Right lung (tissue), 10 donors: ENCODE data around the gene CLEC4D. TPM values are rescaled to one million over a fixed set of nuclear protein-coding genes. Genes with fewer than 3 reads are reported as not detected.
"Not testable (repeated sequence)": the region's sequence is repeated elsewhere in the genome, so short reads cannot be mapped to it uniquely, and the experiment has no call there.

Source experiments
- DNase-seq, 2 donors: peaks; one replicate each; pipeline ENCODE4 v3.0.0-alpha.2; 2013
- long read RNA-seq, 8 donors: transcript quantifications; one replicate each; lab custom pipeline, GENCODE V29; 2026
- polyA plus RNA-seq, 5 donors: library from polyadenylated mRNA; unstranded; fragments of 120-200 nt; gene quantifications; one replicate each; pipeline versions ENCODE4 v1.2.1 to v1.2.3, GENCODE V29; 2013; ENCODE audit warnings: inconsistent platforms in 1 of 5, low replicate concordance in 1 of 5; ENCODE audit not compliant: insufficient read length in 5 of 5, insufficient read depth in 1 of 5

CLEC4D gene
- under 1 TPM in 4 of 5 donors, not detected in 1; 0.07 to 0.39 (median 0.25) TPM for polyA plus RNA-seq
- long read RNA-seq, donor 1, partial matches to known transcripts = 0 of 1 reads
- long read RNA-seq, donor 1, other reads (novel, unspliced or antisense) = 0 of 1 reads
- long read RNA-seq, donor 2 = 0 reads
- long read RNA-seq, donor 3 = 0 reads
- long read RNA-seq, donor 4 = 0 reads
- long read RNA-seq, donor 5 = 0 reads
- long read RNA-seq, donor 6 = 0 reads
- long read RNA-seq, donor 7 = 0 reads
- long read RNA-seq, donor 8 = 0 reads

DNA sequence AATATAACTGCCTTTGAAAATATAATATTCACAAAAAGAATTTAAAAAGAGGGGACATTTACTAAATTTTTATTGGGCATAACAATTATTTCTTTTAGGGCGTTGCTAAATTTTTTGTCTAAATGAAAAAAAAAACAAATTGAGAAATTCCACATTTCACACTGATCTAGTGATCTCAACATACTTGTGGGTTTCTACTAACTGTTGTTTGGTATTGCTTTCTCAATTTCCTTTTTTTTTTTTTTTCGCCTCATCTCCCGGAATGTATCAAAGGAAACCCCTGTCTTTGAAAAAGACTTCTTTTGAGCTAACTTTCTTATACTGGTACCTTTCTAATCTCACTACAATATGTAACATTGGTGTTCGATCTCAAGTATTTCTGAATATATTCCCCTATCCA is at the start of gene CLEC4D:
TSS of gene CLEC4D (plus strand) at position 248 of the 400 bp plus-strand sequence. CDS start 230 bp downstream, outside the sequence.
- no peak for DNase-seq

DNA sequence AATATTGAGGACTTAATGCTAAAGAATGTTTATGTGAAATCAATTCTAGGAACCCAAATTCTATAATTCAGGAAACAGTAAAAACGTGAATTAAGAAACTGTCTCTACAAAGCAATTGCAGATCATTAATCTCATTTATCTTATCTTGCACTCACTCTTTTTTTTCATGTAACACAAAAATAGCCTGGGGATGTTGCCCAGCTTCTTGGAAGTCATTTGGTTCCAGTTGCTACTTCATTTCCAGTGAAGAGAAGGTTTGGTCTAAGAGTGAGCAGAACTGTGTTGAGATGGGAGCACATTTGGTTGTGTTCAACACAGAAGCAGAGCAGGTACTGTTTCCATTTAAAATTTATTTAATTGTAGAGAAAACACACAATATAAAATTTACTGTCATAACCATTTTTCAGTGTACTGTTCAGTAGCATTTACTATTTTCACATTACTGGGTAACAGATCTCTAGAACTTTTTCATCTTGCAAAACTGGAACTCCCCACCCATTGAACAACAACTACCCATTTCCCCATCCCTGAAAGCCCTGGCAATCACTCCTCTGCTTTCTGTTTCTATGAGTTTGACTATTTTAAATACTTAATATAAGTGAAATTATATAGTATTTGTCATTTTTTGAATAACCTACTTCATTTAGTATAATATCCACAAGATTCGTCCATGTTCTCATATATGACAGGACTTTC is 47.9 kb upstream of the CLEC4D start:
- DNase-seq = no peak

DNA sequence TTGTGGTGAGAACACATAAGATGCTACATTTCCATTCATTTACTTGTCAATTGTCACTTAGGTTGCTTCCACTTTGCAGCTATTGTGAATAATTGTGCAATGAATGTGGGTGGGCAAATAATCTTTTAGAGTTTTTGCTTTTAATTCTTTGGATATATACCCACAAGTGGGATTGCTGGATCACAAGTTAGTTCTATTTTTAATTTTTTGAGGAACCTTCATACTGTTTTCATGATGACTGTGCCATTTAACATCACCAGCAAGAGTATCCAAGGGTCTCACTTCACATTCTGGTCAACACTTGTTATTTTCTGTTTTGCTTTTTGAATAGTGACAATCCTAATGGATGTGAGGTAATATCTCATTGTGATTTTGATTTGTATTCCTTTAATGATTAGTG is 47.1 kb upstream of the CLEC4D start:
- DNase-seq = no peak

DNA sequence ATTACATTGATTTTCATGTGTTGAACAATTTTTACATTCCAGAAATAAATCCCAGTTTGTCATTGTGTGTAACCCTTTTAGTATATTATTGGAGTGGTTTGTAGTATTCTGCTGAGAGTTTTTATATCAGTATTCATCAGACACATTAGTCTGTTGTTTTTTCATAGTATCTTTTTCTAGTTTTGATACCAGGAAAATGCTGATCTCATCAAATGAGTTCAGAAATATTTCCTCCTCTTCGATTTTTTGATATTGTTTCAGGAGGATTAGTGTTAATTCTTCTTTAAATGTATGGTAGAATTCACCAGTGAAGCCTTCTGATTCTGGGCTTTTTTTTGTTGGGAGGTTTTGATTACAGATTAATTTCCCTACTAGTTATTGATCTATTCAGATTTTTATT is 42.2 kb upstream of the CLEC4D start:
- DNase-seq = no peak

DNA sequence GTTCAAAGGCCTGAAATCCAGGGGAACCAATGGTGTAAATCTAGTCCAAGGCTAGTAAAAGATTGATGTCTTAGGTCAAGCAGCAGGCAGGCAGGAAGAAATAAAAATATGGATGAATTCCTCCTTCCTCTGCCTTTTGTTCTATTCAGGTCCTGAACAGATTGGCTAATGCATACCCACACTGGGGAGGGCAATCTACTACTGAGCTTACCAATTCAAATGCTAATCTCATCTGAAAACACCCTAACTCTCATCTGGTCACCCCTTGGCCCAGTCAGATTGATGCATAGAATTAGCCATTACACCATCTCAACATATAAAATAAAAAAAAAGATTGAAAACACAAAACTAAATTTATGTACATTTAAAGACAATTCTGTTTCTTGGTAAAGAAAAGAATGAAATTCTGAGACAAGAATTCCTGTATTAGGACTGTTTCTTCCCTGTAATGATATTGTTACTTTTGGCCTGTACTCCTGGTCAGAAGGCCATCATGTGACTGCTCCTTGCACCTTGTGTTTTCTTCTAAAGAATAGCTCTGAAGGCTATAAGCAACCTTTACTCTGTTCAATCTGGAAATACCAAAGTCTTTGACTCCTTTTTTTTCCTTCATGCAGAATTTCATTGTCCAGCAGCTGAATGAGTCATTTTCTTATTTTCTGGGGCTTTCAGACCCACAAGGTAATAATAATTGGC is 37.6 kb upstream of the CLEC4D start:
- no peak for DNase-seq

DNA sequence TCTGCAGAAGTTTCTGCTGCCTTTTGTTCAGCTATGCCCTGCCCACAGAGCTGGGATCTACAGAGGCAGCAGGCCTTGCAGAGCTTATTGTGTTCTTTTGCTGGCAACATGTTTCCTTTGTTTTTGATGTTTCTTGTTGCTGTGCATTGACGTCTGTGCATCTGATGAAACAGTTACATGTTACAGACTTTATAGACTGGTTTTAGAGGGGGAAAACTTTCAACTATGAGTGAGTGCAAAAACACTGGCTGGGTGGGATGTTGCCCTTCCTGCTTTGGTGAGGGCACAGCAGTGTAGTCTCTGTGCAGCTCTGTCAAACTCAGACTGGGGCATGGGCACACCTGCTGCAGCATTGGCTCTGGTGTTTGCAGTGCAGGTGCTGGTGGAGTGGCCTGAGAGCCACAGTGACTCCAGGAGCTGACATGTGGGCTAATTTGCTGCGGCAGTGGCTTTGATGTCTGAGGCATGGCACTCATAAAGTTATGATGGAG is 30.7 kb upstream of the CLEC4D start:
- DNase-seq = no peak

DNA sequence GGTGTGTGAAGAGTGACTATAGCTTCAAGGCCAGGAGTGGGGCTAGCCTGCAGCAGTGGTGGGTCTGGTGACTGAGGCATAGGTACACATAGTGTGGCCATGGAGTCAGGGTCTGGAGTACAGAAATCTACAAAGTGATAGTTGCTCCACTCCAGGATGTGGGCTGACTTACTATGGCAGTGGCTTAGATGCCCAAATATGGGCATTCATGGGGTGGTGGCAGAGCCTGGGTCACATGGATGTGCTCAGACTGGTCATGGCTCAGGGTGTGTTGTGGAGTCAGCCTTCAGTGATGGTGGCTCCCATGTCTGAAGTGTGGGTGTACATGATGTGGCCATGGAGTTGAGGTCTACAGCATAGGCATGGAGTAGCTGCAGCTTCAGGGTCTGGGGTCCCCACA is 30.2 kb upstream of the CLEC4D start:
- no peak for DNase-seq

DNA sequence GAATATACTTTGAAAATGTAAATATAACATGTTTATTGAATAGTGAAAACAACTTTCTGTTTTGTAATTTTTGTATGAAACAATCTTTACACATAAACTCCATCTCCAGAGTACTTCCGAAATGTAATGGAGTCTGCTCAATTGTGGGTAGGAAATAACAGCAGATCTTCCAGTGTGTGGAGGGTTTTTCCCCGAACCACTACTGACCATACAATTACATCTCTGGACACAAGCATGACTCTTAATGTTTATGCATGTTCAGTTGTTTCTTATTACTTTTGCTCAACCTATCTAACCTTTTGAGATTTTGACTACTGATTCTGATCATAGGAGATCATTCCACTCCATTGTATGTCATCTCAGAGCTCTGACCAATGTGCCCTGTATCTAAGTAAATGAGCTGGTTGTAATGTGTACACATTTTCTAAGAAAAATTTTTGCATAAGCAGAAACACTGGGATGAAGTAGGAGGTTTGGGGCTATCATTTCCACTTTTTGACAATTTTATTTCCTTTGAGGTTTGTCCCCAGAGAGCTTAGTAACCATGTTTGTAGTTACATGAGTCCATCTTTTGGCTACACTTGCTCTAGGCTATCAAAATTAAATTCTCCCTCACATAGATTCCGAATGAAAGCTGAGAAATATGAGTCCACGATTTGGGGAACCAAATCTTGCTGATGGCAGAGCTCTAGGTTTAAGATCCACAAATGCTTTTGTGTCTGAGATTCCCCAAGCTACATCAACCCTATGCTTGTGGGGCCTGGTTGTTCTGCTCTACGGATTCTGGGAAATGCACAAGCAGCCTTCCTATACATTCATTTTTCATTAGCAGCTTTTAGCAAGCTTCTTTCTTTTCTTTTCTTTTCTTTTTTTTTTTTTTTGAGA is 21.4 kb upstream of the CLEC4D start:
- DNase-seq = no peak

DNA sequence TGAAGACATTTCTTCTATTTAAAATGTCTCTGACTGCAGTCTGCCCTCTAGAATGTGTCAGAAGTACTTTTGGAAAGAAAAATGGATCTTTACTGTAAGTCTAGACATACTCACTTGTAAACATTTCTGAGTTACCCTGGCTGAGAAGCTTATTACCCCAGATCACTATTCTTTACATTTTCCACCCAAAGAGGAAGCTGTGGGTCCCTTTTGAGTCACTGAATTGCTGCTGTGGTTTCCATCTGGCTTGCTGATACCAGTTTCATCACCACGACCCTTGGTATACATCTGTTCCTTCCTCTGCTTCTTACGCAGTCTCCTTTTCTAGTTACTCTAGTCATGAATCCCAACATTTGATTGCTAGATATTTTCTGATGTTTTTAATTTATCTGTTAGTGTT is 20.2 kb upstream of the CLEC4D start:
- DNase-seq = peak in 1 of 2 donors; percentile 2

DNA sequence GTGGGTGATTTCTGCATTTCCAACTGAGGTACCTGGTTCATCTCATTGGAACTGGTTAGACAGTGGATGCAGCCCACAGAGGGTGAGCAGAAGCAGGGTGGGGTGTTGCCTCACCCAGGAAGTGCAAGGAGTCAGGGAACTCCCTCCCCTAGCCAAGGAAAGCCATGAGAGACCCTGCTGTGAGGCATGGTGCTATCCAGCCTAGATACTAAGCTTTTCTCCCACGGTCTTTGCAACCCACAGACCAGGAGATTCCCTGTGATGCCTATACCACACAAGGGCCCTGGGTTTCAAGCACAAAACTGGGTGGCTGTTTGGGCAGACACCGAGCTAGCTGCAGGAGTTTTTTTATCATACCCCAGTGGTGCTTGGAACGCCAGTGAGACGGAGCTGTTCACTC is 17.6 kb upstream of the CLEC4D start:
- not testable (repeated sequence) for DNase-seq

DNA sequence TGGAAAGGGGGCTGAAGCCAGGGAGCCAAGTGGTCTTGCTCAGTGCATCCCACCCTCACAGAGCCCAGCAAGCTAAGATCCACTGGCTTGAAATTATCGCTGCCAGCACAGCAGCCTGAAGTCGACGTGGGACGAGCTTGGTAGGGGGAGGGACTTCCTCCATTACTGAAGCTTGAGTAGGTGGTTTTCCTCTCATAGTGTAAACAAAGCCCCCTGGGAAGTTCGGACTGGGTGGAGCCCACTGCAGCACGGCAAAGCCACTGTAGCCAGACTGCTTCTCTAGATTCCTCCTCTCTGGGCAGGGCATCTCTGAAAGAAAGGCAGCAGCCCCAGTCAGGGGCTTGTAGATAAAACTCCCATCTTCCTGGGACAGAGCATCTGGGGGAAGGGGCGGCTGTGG is 17.2 kb upstream of the CLEC4D start:
- DNase-seq = not testable (repeated sequence)

DNA sequence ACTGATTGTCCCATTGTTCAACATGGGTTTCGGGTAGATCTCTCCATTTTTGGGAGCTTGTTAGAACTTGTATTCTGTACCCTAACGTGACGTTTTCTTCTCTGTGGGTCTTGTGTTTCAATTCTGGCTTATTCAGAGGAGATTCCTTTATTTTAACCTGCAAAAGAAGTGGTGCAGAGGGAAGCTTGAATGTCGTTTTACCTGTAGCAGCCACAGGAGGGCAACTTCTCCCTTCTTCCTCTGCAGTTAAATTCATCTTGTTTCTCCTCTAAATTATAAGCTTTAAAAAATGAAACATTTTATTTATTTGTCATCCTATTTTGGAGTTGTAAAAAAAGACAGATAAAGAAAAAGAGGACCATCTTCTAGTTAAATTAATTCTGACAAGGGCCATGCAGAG is 13.7 kb upstream of the CLEC4D start:
- DNase-seq = no peak

DNA sequence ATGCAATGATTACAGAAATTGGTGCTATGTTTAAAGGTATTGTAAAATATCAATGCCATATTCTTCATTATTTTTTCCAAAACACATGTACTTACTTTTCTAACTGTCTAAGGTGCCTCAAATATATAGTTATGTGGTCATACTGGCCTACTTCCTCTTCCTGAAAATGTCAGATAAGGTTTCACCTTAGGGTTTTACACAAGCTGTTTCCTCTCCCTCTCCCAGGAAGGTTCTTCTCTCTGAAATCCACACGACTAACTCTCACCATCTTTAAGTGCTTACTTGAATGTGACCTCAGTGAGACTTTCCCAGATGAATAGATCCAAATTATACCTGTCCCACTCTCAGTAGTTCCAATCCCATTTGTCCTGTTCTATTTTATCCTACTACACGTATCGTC is 11.6 kb upstream of the CLEC4D start:
- DNase-seq = no peak

DNA sequence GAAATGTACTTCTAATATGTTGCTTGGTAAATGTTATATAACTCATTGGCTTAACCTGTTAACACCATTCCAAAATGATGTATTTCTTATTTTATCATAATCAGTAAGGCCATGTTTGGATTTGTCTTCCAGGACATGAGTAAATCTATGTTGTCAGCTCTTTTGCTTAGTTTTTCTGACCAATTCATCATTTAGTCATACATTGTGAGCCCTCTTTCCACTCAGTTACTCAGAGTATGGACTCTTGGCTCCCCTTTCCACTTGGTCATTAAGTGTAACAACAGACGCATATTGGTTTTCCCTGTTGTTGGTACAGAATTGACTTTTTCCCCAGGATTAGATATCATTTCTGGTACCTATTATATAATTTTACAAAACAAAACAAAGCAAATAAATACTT is 9.0 kb upstream of the CLEC4D start:
- no peak for DNase-seq

DNA sequence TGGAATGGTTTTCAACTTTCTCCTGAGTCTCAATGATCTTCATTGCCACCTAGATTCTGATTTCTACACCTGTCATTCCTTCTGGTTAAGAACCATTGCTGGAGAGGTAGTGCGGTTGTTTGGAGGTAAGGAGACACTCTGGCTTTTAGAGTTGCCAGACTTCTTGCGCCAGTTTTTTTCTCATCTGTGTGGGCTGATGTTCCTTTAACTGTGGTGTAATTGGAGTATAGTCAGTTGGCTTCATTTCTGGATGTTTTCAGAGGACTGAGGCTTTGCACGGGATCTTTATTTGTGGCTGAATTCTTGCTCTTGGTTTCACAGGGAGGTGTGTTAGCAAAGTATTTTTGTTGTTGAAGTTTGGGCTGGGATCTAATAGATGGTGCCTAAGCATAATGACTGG is 5.7 kb upstream of the CLEC4D start:
- DNase-seq = no peak

DNA sequence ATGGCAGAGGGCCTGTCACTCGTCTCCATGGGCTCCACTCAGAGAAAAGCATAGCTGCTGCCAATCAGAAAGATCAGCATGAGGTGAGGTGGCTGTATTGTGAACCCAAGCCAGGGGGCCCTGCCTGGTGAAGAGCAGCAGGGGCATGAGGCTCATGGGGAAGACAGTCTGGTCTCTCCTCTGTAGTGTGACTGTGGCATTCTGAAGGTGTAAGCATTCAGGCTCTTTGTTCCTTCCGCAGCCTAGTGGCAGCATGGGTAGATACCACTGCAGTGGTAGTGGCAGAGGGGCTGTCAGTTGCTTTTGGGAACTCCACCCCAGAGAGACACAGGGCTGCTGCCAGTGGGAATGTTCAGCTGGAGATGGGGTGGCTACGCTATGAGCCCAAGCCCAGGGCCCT is 5.1 kb upstream of the CLEC4D start:
- no peak for DNase-seq

DNA sequence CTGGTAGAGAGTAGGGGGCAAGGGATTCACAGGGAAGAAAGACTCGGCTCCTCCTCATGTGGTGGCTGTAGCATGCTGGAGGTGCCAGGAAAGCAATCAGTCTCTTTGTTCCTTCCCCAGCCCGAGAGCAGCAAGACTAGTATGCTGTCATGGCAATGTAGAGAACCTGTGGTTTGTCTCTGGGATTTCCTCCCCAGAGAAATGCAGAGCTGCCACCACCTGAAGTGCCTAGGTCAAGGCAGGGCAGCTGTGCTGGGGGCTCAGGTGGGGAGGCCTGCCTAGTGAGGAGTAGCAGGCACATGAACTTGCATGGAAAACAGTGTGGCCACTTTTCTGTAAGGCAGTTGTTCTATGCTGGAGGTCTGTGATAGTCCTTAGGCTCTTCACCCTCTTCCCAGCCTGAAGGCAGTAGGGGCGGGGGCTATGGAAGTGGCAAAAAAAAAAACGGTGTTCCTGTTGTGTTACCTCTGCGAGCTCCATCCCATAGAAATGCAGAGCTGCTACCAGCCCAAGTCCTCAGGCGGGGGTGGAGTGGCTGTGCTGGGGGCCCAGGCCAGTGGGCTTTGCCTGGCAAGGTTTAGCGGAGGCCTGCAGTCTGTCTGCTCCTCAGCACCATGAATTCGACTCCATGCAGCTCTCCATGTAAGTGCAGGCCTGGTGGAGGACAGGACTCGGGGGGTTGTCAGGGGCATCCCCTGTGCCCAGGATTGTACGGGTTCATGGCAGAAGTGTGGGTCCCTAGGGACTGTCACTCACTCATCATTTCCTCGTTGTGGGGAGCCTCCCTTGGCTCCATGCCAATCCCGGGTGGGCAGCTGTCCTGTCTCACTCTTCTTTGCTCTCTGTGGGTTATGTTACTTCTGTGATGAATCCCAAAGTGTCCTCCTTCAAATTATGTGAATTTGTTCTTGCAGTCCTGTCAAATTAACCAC is 4.1 kb upstream of the CLEC4D start:
- DNase-seq = no peak

DNA sequence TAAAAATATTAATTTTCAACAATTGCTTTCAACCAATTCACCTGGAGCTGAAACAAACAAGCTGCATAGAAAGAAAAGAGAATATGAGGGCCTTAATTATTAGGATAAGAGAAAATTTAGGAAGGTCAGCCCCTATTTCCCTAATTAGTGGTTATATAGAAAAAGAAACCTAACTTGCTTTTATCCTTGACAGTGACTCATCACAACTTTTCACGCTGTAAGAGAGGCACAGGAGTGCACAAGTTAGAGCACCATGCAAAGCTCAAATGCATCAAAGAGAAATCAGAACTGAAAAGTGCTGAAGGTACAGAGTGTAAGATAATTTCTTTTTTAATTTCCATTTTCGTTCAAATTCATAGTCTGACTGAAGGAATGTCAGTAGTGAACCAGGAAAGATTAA is 4.7 kb downstream of the CLEC4D start:
- DNase-seq = no peak

DNA sequence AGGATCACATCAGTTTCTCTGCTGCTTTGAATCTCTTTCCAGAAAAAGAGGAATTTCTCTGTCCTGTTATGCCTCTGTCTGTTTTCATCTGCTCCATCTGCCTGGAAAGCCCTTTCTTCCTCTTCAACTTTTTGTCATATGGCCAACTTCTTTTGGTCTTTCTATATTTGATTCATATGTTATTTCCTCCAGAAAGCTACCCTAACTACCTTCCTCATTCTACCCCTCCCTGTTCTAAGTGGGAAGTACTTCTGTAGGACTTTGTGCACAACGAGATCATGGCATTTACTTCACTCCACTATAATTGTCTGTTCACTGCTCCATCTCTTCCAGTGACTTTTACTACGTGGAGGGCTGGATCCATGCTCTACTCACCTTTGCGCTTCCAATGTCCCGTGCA is 5.9 kb downstream of the CLEC4D start:
- DNase-seq = no peak

DNA sequence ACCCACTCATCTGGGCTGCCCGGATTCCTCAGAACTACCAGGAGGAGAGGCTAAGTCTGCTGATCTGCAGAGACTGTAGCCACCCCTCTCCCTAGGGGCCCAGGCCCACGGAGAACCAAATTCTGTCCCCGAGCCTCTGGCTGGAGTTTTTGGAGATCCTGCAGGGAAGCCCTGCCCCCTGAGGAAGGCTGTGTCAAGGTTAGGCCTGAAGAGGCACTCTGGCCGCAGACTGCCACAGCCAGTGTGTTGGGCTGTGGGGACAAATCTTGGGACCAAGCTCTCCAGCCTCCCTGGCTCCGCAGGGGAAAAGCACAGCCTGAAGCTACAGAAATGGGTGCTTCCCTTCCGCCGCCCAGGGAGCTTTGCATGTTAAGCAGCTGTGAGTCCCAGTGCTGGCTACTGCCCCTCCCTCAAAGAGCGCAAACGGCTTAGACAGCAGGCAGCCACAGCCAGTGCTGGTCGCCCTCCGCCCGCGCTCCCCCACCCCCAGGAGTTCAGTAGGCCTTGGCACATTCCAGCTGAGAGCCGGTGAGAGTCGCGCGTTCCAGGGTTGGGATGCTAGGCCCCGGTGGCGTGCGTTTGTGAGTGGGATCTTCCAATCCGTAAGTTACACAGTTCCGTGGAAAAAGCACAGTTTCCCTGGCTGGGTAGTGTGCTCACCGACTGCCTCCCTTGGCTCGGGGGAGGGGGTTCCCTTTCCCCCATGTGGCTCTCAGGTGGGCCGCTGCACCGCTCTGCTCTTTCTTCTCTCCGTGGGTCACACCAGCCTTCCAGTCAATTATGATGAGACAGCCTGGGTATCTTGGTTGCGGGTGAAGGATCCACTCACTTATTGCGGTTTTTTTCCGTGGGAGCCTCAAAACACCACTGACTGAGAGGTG is 14.2 kb downstream of the CLEC4D start:
- DNase-seq = no peak
